GM10248 (cell line): ENCODE results near the gene MAGIX.
"Not testable (repeated sequence)": the region's sequence is repeated elsewhere in the genome, so short reads cannot be mapped to it uniquely, and the experiment has no call there.

Experiments used
- CTCF ChIA-PET: fragments of 300-600 bp; sonication (Branson Sonifier 250); formaldehyde crosslinking; extraction: SDS; loops from one replicate; lab custom pipeline; 2021; ENCODE audit warnings: antibody characterized with exemption; lab: Yijun Ruan, JAX
- POLR2A ChIA-PET: fragments of 350-650 bp; sonication (Branson Sonifier 250); formaldehyde crosslinking; extraction: SDS; loops from one replicate; lab custom pipeline; 2020; ENCODE audit warnings: antibody characterized with exemption; lab: Yijun Ruan, JAX
- DNase-seq: peaks from one replicate; pipeline ENCODE4 v3.0.0; 2012; ENCODE audit errors: extremely low spot score
- CTCF ChIP-seq: IDR thresholded peaks from 2 replicates; pipeline ENCODE4 v1.5.1; 2012; ENCODE audit warnings: mild to moderate bottlenecking, low read depth; ENCODE audit errors: extremely low read depth, missing control alignments, control extremely low read depth

MAGIX gene

GRCh38 chrX:49147936-49148335 is 14.6 kb upstream of the MAGIX start:
- ChIA-PET CTCF (no interaction called here), POLR2A (no interaction called here)
- TF ChIP-seq CTCF = no peak
- DNase-seq = no peak

DNA sequence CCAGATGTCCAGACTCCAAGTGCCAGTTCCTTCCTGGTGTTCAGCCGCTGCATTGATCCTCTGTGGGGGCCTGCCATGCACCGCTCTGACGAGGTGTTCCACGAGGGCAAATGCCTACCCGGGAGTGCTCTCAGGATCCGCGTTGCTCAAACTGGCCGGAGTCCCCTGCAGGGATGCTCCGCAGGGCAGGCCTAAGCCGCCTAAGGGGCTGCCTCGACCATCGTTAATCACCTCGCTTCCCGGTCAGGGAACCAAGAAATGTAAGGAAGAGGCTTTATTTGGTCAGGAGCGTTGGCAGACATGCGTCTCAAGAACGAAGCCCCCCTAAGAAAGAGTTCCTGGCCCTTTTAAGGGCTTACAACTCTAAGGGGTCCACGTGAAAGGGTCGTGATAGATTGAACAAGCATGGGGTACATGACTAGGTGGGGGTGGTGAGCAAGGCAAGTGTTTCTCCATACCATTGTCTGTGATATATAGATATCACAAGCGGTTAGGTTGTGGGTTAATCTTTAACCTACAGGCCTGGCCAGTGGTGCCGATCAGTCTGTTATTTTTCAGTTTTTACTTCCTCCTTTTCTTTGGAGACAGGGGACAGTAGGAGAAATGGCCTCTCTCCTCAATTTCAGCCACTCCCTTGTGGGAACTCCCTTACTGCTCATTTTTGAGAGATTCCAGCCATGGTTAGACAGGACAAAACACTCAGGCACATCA is 14.0 kb upstream of the MAGIX start:
- POLR2A ChIA-PET = not testable (repeated sequence)

DNA sequence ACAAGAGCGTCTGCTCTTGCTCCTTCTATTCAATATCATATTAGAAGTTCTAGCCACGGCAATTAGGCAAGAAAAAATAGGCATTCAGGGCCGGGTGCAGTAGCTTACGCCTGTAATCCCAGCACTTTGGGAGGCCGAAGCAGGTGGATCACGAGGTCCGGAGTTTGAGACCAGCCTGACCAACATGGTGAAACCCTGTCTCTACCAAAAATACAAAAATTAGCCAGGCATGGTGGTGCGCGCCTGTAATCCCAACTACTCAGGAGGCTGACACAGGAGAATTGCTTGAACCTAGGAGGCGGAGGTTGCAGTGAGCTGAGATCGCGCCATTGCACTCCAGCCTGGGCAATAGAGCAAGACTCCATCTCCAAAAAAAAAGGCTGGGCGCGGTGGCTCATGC is 13.3 kb upstream of the MAGIX start:
- POLR2A ChIA-PET, DNase-seq: not testable (repeated sequence)
- CTCF ChIA-PET = interaction anchor here (1.2 to 1.6 kb wide), 2 partner anchors 14 to 17 kb away, joined by 3 to 4 read pairs; no protein-coding TSS in a partner anchor

More for the DNA sequence above, 14.0 kb upstream of the MAGIX start:
- CTCF ChIA-PET, DNase-seq: not testable (repeated sequence)

GRCh38 chrX:49153467-49153866 is 9.1 kb upstream of the MAGIX start:
- ChIA-PET CTCF (no interaction called here), POLR2A (no interaction called here)
- no peak for TF ChIP-seq CTCF
- DNase-seq = no peak

GRCh38 chrX:49155243-49155899 is 7.2 kb upstream of the MAGIX start:
- POLR2A ChIA-PET = interaction anchor here (0.5 kb wide), 1 partner anchor 81 kb away, joined by 3 read pairs; the partner anchor contains the start of gene PRAF2
- TF ChIP-seq CTCF = no peak
- CTCF ChIA-PET = interaction anchor here (0.6 to 3.3 kb wide), 22 partner anchors 9 to 549 kb away, joined by 3 to 28 read pairs (median 4); partner anchors contain the start of genes GRIPAP1, PLP2 and WDR45
- no peak for DNase-seq

- peak; percentile 74 for TF ChIP-seq CTCF
- DNase-seq = peak; percentile 85
- POLR2A ChIA-PET = interaction anchor here (0.5 kb wide), 1 partner anchor 82 kb away, joined by 3 read pairs; the partner anchor contains the start of gene PRAF2
- CTCF ChIA-PET = interaction anchor here (0.6 to 3.3 kb wide), 20 partner anchors 8 to 550 kb away, joined by 3 to 28 read pairs (median 4); partner anchors contain the start of genes GRIPAP1, PLP2 and WDR45
Observed at GRCh38 chrX:49155900-49156837, 6.4 kb upstream of the MAGIX start.

GRCh38 chrX:49157194-49157593 is 5.4 kb upstream of the MAGIX start:
- DNase-seq = no peak
- CTCF ChIA-PET = interaction anchor here (2.7 to 3.3 kb wide), 2 partner anchors 10 to 14 kb away, joined by 9 to 17 read pairs; no protein-coding TSS in a partner anchor
- POLR2A ChIA-PET = no interaction called here
- TF ChIP-seq CTCF = no peak
